ENCODE results near the gene MAJIN.

Gene MAJIN

GRCh38 chr11:64930340-64930739, 41.6 kb downstream of the MAJIN start:
- peaks cover under 1% of the 10 kb centered on the region for H3K4me1 Mint-ChIP-seq (ENCODE audit: low read depth)
- no peaks in the 10 kb centered on the region for H3K9me3 Mint-ChIP-seq (ENCODE audit: low read depth)
- peaks cover 2% of the 10 kb centered on the region for H3K36me3 Mint-ChIP-seq
- no peak overlapping the region for H3K4me3 Mint-ChIP-seq
- no peaks in the 10 kb centered on the region for H3K27me3 Mint-ChIP-seq
- H3K27ac Mint-ChIP-seq: no peak overlapping the region

GRCh38 chr11:64929625-64930024, 42.3 kb downstream of the MAJIN start:
- H3K9me3 Mint-ChIP-seq (ENCODE audit: low read depth): no peaks in the 10 kb centered on the region
- H3K36me3 Mint-ChIP-seq: peaks cover 2% of the 10 kb centered on the region
- peaks cover 5% of the 10 kb centered on the region for H3K4me1 Mint-ChIP-seq (ENCODE audit: low read depth)
- H3K4me3 Mint-ChIP-seq: no peak overlapping the region
- no peaks in the 10 kb centered on the region for H3K27me3 Mint-ChIP-seq
- H3K27ac Mint-ChIP-seq: no peak overlapping the region

- Mint-ChIP-seq H3K27me3 (no peaks in the 10 kb centered on the region), H3K4me1 (ENCODE audit: low read depth) (peaks cover 9% of the 10 kb centered on the region), H3K9me3 (ENCODE audit: low read depth) (no peaks in the 10 kb centered on the region), H3K36me3 (peaks cover 2% of the 10 kb centered on the region), H3K27ac (no peak overlapping the region), H3K4me3 (no peak overlapping the region)
Measured at GRCh38 chr11:64928957-64929356, 43.0 kb downstream of the MAJIN start.

GRCh38 chr11:64926689-64927088, 45.2 kb downstream of the MAJIN start:
- no peaks in the 10 kb centered on the region for H3K27me3 Mint-ChIP-seq
- H3K27ac Mint-ChIP-seq: no peak overlapping the region
- peaks cover 2% of the 10 kb centered on the region for H3K36me3 Mint-ChIP-seq
- H3K4me1 Mint-ChIP-seq (ENCODE audit: low read depth): peaks cover 13% of the 10 kb centered on the region
- H3K9me3 Mint-ChIP-seq (ENCODE audit: low read depth): no peaks in the 10 kb centered on the region
- no peak overlapping the region for H3K4me3 Mint-ChIP-seq

- Mint-ChIP-seq H3K9me3 (ENCODE audit: low read depth) (no peaks in the 10 kb centered on the region), H3K36me3 (peaks cover 2% of the 10 kb centered on the region), H3K4me1 (ENCODE audit: low read depth) (peaks cover 13% of the 10 kb centered on the region), H3K27me3 (no peaks in the 10 kb centered on the region), H3K4me3 (peak overlapping the region; percentile 85), H3K27ac (no peak overlapping the region)
Measured at GRCh38 chr11:64925536-64926436, 46.1 kb downstream of the MAJIN start.

- H3K9me3 Mint-ChIP-seq (ENCODE audit: low read depth): no peaks in the 10 kb centered on the region
- H3K4me3 Mint-ChIP-seq: peak overlapping the region; percentile 85
Measured at GRCh38 chr11:64924910-64925284, 47.0 kb downstream of the MAJIN start.

GRCh38 chr11:64923944-64924909, 47.7 kb downstream of the MAJIN start, which contains the start of gene PPP2R5B:
Gene PPP2R5B (plus strand): TSS chr11:64924689. CDS start chr11:64925735, 1,046 bp downstream.
- Mint-ChIP-seq H3K4me3 (peak within 1 kb of the TSS; percentile 94), H3K36me3 (no peaks in the 10 kb centered on the region), H3K4me1 (ENCODE audit: low read depth) (peaks cover 13% of the 10 kb centered on the region), H3K27me3 (no peaks in the 10 kb centered on the region), H3K27ac (peak within 1 kb of the TSS; percentile 99), H3K9me3 (ENCODE audit: low read depth) (no peaks in the 10 kb centered on the region)

More at GRCh38 chr11:64924910-64925284, 47.0 kb downstream of the MAJIN start:
- H3K4me1 Mint-ChIP-seq (ENCODE audit: low read depth): peaks cover 13% of the 10 kb centered on the region
- no peaks in the 10 kb centered on the region for H3K36me3 Mint-ChIP-seq
- H3K27ac Mint-ChIP-seq: no peak overlapping the region
- H3K27me3 Mint-ChIP-seq: no peaks in the 10 kb centered on the region

GRCh38 chr11:64923151-64923661, 48.7 kb downstream of the MAJIN start:
- no peaks in the 10 kb centered on the region for H3K36me3 Mint-ChIP-seq
- H3K4me3 Mint-ChIP-seq: no peak overlapping the region
- H3K27me3 Mint-ChIP-seq: no peaks in the 10 kb centered on the region
- H3K27ac Mint-ChIP-seq: no peak overlapping the region
- no peaks in the 10 kb centered on the region for H3K9me3 Mint-ChIP-seq (ENCODE audit: low read depth)
- peaks cover 14% of the 10 kb centered on the region for H3K4me1 Mint-ChIP-seq (ENCODE audit: low read depth)

- Mint-ChIP-seq H3K4me3 (no peak overlapping the region), H3K27me3 (no peaks in the 10 kb centered on the region), H3K27ac (no peak overlapping the region), H3K36me3 (no peaks in the 10 kb centered on the region), H3K9me3 (ENCODE audit: low read depth) (no peaks in the 10 kb centered on the region), H3K4me1 (ENCODE audit: low read depth) (peaks cover 26% of the 10 kb centered on the region)
Measured at GRCh38 chr11:64921384-64921783, 50.5 kb downstream of the MAJIN start.

- no peak overlapping the region for H3K4me3 Mint-ChIP-seq
- H3K9me3 Mint-ChIP-seq (ENCODE audit: low read depth): no peaks in the 10 kb centered on the region
- peaks cover 31% of the 10 kb centered on the region for H3K4me1 Mint-ChIP-seq (ENCODE audit: low read depth)
- H3K27me3 Mint-ChIP-seq: no peaks in the 10 kb centered on the region
- H3K27ac Mint-ChIP-seq: no peak overlapping the region
- H3K36me3 Mint-ChIP-seq: no peaks in the 10 kb centered on the region
Measured at GRCh38 chr11:64920124-64920523, 51.8 kb downstream of the MAJIN start.

GRCh38 chr11:64919627-64920026, 52.3 kb downstream of the MAJIN start:
- Mint-ChIP-seq H3K36me3 (no peaks in the 10 kb centered on the region), H3K27ac (no peak overlapping the region), H3K27me3 (no peaks in the 10 kb centered on the region), H3K9me3 (ENCODE audit: low read depth) (no peaks in the 10 kb centered on the region), H3K4me3 (no peak overlapping the region), H3K4me1 (ENCODE audit: low read depth) (peaks cover 29% of the 10 kb centered on the region)

- no peaks in the 10 kb centered on the region for H3K36me3 Mint-ChIP-seq
- H3K4me3 Mint-ChIP-seq: peak overlapping the region; percentile 90
- peaks cover 23% of the 10 kb centered on the region for H3K4me1 Mint-ChIP-seq (ENCODE audit: low read depth)
- H3K27me3 Mint-ChIP-seq: no peaks in the 10 kb centered on the region
- H3K9me3 Mint-ChIP-seq (ENCODE audit: low read depth): no peaks in the 10 kb centered on the region
- H3K27ac Mint-ChIP-seq: peak overlapping the region; percentile 90
Measured at GRCh38 chr11:64918017-64918416, 53.9 kb downstream of the MAJIN start.

GRCh38 chr11:64917663-64917995, 54.3 kb downstream of the MAJIN start:
- peak overlapping the region; percentile 90 for H3K27ac Mint-ChIP-seq
- H3K36me3 Mint-ChIP-seq: no peaks in the 10 kb centered on the region
- peak overlapping the region; percentile 90 for H3K4me3 Mint-ChIP-seq
- peaks cover 23% of the 10 kb centered on the region for H3K4me1 Mint-ChIP-seq (ENCODE audit: low read depth)
- H3K27me3 Mint-ChIP-seq: no peaks in the 10 kb centered on the region
- H3K9me3 Mint-ChIP-seq (ENCODE audit: low read depth): no peaks in the 10 kb centered on the region

GRCh38 chr11:64916775-64917662, 54.9 kb downstream of the MAJIN start, which contains the start of gene ATG2A:
Gene ATG2A (minus strand): TSS chr11:64917209. CDS start chr11:64917135, 74 bp downstream.
- peak within 1 kb of the TSS; percentile 90 for H3K4me3 Mint-ChIP-seq
- H3K27ac Mint-ChIP-seq: peak within 1 kb of the TSS; percentile 90
- peaks cover 23% of the 10 kb centered on the region for H3K4me1 Mint-ChIP-seq (ENCODE audit: low read depth)
- no peaks in the 10 kb centered on the region for H3K9me3 Mint-ChIP-seq (ENCODE audit: low read depth)
- H3K36me3 Mint-ChIP-seq: no peaks in the 10 kb centered on the region
- no peaks in the 10 kb centered on the region for H3K27me3 Mint-ChIP-seq
